ENCODE results near the gene ZNF521.

DNA sequence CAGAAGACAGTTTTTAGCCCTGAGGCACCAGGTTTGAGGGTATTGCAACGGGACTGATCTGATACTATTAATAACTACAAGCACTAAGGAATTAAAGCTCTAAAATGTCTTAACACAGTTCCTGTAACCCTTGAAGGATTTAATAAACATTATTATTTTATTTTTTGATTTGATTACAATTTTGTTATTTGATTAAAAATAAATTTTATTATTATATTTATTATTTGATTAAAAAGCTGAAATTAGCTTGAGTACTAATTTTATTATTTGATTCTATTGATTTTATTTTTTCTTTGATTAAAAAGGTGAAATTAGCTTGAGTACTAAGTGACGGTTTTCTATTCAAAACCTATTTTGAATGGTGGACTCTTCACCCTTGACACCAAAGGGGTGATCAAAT is 307.3 kb downstream of the ZNF521 start:
- TF ChIP-seq REST (IDR thresholded peaks at IDR 0.05; ENCODE audit: low read depth) (no peak), CREB1 (IDR thresholded peaks at IDR 0.05; ENCODE audit: low read depth) (no peak), ZBTB7A (IDR thresholded peaks at IDR 0.05; ENCODE audit: low read depth) (no peak), TEAD4 (IDR thresholded peaks at IDR 0.05) (no peak), MAX (IDR thresholded peaks at IDR 0.05) (no peak), NFIC (IDR thresholded peaks at IDR 0.05) (no peak), EP300 (IDR thresholded peaks at IDR 0.05; ENCODE audit: borderline replicate concordance) (no peak), FOXM1 (IDR thresholded peaks at IDR 0.05; ENCODE audit: borderline replicate concordance, low read depth) (no peak), TCF12 (IDR thresholded peaks at IDR 0.05; ENCODE audit: low read depth) (no peak), TAF1 (IDR thresholded peaks at IDR 0.05; ENCODE audit: low read depth) (no peak)
